Neural crest cell (in vitro differentiated cells): ENCODE data around the gene UXS1. TPM values are rescaled to one million over a fixed set of nuclear protein-coding genes. Genes with fewer than 3 reads are reported as not detected.

Experiments used
- DNase-seq: peaks from one replicate; pipeline ENCODE4 v3.0.0; 2021; ENCODE audit warnings: low read depth, mixed read lengths, low spot score
- H3K27ac Mint-ChIP-seq: one replicate; pipeline ENCODE4 v1.8.0; 2021; ENCODE audit warnings: mild to moderate bottlenecking, mixed read lengths; ENCODE audit not compliant: unreplicated experiment
- H3K27me3 Mint-ChIP-seq: 2 replicates; pipeline ENCODE4 v1.8.0; 2021; ENCODE audit warnings: low read depth, mild to moderate bottlenecking, mixed read lengths
- H3K36me3 Mint-ChIP-seq: 2 replicates; pipeline ENCODE4 v1.8.0; 2021; ENCODE audit warnings: low read depth, mild to moderate bottlenecking, mixed read lengths
- H3K4me1 Mint-ChIP-seq: 2 replicates; pipeline ENCODE4 v1.8.0; 2021; ENCODE audit warnings: mixed read lengths
- H3K4me3 Mint-ChIP-seq: one replicate; pipeline ENCODE4 v1.8.0; 2021; ENCODE audit warnings: mild to moderate bottlenecking, mixed read lengths
- H3K9me3 Mint-ChIP-seq: 2 replicates; pipeline ENCODE4 v1.8.0; 2021; ENCODE audit warnings: mixed read lengths
- total RNA-seq: library from RNA; stranded (reverse); gene quantifications from 2 replicates; pipeline ENCODE4 v1.2.1, GENCODE V29; 2021
- TF ChIP-seq, protein P1 (sequence below): fragments of 200-600 bp; sonication (generic); conservative IDR thresholded peaks from 2 replicates; pipeline ENCODE4 v1.5.0; 2021; ENCODE audit warnings: antibody characterized with exemption, mild to moderate bottlenecking

UXS1 gene
- total RNA-seq, 1 donor from 2014 or later, result 55.4 TPM

DNA sequence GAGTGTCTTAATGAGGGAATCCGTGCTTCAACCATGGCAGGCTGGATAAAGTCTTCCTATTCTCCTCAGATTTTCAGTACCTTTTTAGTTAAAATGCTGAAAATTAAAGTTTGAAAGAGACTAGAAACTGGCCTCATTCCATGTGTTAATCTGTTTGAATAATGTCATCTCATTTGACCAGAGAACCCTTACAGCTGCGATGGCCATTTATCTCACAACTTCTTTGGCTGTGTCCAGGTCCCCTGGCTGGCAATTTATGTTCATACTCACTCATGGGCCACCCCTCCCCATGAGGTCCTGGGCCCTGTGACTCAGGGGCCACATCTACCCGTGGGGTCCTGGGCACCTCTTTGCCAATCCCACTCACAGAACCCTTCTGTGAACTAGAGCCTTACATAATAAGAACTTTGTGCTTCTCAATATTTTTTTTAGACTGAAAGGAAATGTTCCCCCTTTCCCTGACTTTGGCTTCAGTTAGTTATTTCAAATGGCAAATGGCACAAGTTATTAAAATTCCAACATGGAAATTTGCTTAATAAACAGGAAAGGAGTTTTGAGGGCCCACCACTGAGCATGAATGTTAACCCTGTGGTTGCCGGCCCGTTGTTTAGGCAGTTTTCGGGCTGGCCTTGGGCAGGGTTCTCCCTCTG lies 134.6 kb downstream of the UXS1 start:
- Mint-ChIP-seq H3K4me1 (peaks cover 3% of the 10 kb centered on the region), H3K4me3 (no peak overlapping the region), H3K27ac (no peak overlapping the region), H3K36me3 (no peaks in the 10 kb centered on the region), H3K27me3 (peaks cover 8% of the 10 kb centered on the region), H3K9me3 (no peaks in the 10 kb centered on the region)
- TF ChIP-seq, protein P1, sequence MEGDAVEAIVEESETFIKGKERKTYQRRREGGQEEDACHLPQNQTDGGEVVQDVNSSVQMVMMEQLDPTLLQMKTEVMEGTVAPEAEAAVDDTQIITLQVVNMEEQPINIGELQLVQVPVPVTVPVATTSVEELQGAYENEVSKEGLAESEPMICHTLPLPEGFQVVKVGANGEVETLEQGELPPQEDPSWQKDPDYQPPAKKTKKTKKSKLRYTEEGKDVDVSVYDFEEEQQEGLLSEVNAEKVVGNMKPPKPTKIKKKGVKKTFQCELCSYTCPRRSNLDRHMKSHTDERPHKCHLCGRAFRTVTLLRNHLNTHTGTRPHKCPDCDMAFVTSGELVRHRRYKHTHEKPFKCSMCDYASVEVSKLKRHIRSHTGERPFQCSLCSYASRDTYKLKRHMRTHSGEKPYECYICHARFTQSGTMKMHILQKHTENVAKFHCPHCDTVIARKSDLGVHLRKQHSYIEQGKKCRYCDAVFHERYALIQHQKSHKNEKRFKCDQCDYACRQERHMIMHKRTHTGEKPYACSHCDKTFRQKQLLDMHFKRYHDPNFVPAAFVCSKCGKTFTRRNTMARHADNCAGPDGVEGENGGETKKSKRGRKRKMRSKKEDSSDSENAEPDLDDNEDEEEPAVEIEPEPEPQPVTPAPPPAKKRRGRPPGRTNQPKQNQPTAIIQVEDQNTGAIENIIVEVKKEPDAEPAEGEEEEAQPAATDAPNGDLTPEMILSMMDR, result no peak
- DNase-seq, result no peak

DNA sequence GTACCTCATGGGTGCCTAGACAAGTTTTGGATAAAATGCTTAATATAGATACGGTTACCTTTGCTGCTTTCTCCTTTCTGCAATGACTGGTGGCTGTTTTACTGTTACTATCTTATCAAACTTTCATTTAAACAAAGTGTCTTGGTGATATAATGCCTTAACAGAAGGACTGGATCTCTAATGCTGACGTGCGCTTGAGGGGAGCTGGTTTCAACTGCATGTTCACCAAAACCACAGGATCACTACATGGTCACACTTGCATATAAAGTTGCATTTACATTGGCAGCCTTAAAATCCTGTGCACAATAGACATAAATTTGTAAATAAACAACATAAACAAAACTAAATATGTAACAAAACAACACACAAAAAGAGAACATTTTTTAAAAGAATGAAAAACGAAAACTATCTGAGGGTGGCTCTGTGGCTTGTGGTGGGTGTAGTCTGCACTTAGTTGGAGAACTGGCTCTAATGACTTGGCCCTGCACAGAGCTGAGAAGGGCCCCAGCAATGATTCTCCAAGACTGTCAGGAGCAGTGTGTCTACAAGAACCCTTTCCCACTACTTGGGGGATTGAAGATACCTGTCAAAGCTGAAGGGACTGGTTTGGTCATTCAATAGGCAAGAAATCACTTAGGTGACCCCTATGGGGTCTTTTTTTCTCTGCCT lies 135.5 kb downstream of the UXS1 start:
- TF ChIP-seq, protein P1, result no peak
- Mint-ChIP-seq H3K4me1 (peaks cover 3% of the 10 kb centered on the region), H3K9me3 (no peaks in the 10 kb centered on the region), H3K27ac (no peak overlapping the region), H3K36me3 (no peaks in the 10 kb centered on the region), H3K4me3 (no peak overlapping the region), H3K27me3 (no peaks in the 10 kb centered on the region)
- DNase-seq, result no peak

DNA sequence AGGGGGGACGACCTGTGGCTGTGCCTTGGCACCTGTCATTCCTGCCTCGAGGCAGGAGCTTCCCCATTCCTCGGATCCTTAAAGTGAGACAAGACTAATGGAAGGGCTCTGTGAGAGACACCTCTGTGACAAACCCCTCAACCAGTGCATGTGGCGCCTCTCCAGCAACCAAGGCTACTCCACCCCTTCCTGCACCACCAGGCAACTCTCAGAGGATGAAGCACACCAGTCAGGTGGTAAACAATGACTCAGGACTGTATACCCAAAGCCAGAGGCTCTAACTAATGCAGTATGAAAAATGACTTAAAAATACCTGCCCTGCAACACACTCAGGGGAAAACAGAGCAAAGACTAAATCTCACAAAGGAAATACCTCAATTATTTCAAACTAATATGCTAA lies 136.9 kb downstream of the UXS1 start:
- TF ChIP-seq, protein P1, result no peak
- H3K4me3 Mint-ChIP-seq, result no peak overlapping the region
- H3K27ac Mint-ChIP-seq, result no peak overlapping the region
- no peak for DNase-seq
- H3K27me3 Mint-ChIP-seq, result no peaks in the 10 kb centered on the region
- H3K36me3 Mint-ChIP-seq, result no peaks in the 10 kb centered on the region
- H3K4me1 Mint-ChIP-seq, result peaks cover 3% of the 10 kb centered on the region
- H3K9me3 Mint-ChIP-seq, result no peaks in the 10 kb centered on the region

DNA sequence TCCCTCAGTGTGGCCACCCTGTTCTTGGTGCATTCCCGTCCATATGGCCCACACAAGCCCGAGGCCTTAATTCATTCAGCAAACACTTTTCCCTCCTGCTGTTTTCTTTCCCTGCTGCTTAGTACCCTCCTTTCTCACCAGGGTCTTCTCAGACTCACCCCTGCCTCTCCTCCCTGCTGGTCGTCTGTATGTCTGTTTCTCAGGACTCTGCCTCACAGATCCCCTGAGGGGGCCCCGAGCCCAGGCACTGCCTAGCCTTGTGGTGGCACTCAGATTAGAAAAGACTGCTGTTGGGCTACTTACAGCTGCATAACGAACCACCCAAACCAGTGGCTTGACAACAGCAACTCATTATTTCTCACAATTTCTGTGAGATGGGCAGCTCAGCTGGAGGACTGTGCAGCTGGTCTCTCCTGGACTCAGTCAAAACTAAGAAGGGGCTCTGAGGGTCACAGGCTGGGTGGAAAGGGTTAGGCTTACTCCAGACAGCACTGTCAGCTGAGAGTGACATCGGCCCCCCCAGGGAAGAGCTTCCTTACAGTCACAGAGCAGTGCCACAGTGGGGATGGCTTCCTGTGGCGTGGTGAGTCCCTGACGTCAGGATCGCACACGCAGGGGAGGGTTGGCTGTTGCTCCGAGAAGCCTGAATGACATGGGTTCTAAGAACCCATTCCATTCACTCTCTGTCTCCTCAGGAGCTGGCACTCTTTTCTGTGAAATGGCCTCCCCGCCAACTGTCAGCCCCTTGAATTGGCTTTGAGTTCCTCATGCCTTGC lies 139.0 kb downstream of the UXS1 start:
- Mint-ChIP-seq H3K9me3 (no peaks in the 10 kb centered on the region), H3K36me3 (no peaks in the 10 kb centered on the region), H3K4me1 (peaks cover 3% of the 10 kb centered on the region), H3K4me3 (no peak overlapping the region), H3K27me3 (no peaks in the 10 kb centered on the region), H3K27ac (no peak overlapping the region)
- DNase-seq, result no peak
- TF ChIP-seq, protein P1, result no peak

DNA sequence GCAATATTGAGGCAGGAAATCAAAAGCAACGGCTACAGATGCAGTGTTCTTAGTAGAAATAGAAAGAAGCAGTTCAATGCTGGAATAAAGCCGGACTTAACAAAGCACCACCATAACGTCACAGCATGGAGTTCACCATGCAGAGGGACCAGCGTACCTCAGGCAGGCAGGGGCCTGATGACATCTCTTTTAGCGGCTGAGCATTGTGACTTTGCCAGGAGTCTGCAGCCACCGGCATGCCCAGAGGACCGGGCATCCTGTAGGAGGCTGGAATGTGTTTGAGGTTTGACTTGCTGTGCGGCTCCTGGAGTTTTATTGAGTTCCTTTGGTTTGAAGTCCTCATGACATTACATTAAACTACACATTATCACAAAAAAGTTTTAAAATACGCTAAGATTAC lies 139.8 kb downstream of the UXS1 start:
- Mint-ChIP-seq H3K4me1 (peaks cover 3% of the 10 kb centered on the region), H3K4me3 (no peak overlapping the region), H3K36me3 (no peaks in the 10 kb centered on the region), H3K9me3 (no peaks in the 10 kb centered on the region), H3K27me3 (no peaks in the 10 kb centered on the region), H3K27ac (no peak overlapping the region)
- TF ChIP-seq, protein P1, result no peak
- DNase-seq, result no peak
